DOHH2 (cell line): ENCODE data around the gene SLC4A11.

Experiments
- H3F3A ChIP-seq: fragments of 200-600 bp; sonication (generic), shearing (Covaris generic); 2 replicates; pipeline ENCODE4 v1.6.0; 2016; ENCODE audit warnings: antibody characterized with exemption, mild to moderate bottlenecking; ENCODE audit not compliant: control insufficient read depth, insufficient read depth
- H3K27ac ChIP-seq: fragments of 200-600 bp; sonication (generic); 2 replicates; pipeline ENCODE4 v1.5.1; 2014; ENCODE audit warnings: low read depth, mild to moderate bottlenecking, low read length, moderate library complexity
- H3K27me3 ChIP-seq: fragments of 200-600 bp; sonication (generic); 2 replicates; pipeline ENCODE4 v1.6.1; 2014; ENCODE audit warnings: mild to moderate bottlenecking, low read length, mixed read lengths; ENCODE audit not compliant: control insufficient read depth
- H3K36me3 ChIP-seq: fragments of 200-600 bp; sonication (generic); 2 replicates; pipeline ENCODE4 v1.6.1; 2014; ENCODE audit warnings: mild to moderate bottlenecking, low read length, moderate library complexity, mixed read lengths; ENCODE audit not compliant: control insufficient read depth
- H3K4me1 ChIP-seq: fragments of 200-600 bp; sonication (generic); 2 replicates; pipeline ENCODE4 v1.6.1; 2014; ENCODE audit warnings: mild to moderate bottlenecking, low read length, mixed read lengths; ENCODE audit not compliant: control insufficient read depth
- H3K4me2 ChIP-seq: fragments of 200-600 bp; sonication (generic); 2 replicates; pipeline ENCODE4 v1.6.0; 2014; ENCODE audit warnings: mild to moderate bottlenecking, low read length, moderate library complexity
- H3K4me3 ChIP-seq: fragments of 200-600 bp; sonication (generic); 2 replicates; pipeline ENCODE4 v1.5.1; 2014; ENCODE audit warnings: mild to moderate bottlenecking, low read length, mixed read lengths
- H3K79me2 ChIP-seq: fragments of 200-600 bp; sonication (generic); 2 replicates; pipeline ENCODE4 v1.6.1; 2014; ENCODE audit warnings: mild to moderate bottlenecking, low read length, mixed read lengths; ENCODE audit not compliant: control insufficient read depth
- H3K9me2 ChIP-seq: fragments of 200-600 bp; sonication (generic); replicated peaks from 2 replicates; pipeline ENCODE4 v1.6.1; 2014; ENCODE audit warnings: mild to moderate bottlenecking, low read length, mixed read lengths; ENCODE audit not compliant: control insufficient read depth
- H3K9me3 ChIP-seq: fragments of 200-600 bp; sonication (generic); 2 replicates; pipeline ENCODE4 v1.6.1; 2014; ENCODE audit warnings: antibody characterized with exemption, low read length, mixed read lengths; ENCODE audit not compliant: control insufficient read depth, insufficient read depth
- H4K20me1 ChIP-seq: fragments of 200-600 bp; sonication (generic); 2 replicates; pipeline ENCODE4 v1.6.0; 2014; ENCODE audit warnings: low read depth, mild to moderate bottlenecking, antibody characterized with exemption, low read length, moderate library complexity; ENCODE audit not compliant: control insufficient read depth, insufficient read depth
- EZH2phosphoT487 ChIP-seq: fragments of 200-600 bp; sonication (generic); IDR thresholded peaks from 2 replicates; pipeline ENCODE4 v1.6.1; 2017; ENCODE audit warnings: borderline replicate concordance, mild to moderate bottlenecking, antibody characterized with exemption, low read length, moderate library complexity, mixed read lengths
- TF ChIP-seq, protein P1 (sequence below): fragments of 200-600 bp; sonication (generic); IDR thresholded peaks from one replicate; pipeline ENCODE4 v1.5.1; 2014; ENCODE audit warnings: antibody characterized with exemption, mild to moderate bottlenecking, low read depth, low read length; ENCODE audit not compliant: poor library complexity, severe bottlenecking

The SLC4A11 gene

DNA sequence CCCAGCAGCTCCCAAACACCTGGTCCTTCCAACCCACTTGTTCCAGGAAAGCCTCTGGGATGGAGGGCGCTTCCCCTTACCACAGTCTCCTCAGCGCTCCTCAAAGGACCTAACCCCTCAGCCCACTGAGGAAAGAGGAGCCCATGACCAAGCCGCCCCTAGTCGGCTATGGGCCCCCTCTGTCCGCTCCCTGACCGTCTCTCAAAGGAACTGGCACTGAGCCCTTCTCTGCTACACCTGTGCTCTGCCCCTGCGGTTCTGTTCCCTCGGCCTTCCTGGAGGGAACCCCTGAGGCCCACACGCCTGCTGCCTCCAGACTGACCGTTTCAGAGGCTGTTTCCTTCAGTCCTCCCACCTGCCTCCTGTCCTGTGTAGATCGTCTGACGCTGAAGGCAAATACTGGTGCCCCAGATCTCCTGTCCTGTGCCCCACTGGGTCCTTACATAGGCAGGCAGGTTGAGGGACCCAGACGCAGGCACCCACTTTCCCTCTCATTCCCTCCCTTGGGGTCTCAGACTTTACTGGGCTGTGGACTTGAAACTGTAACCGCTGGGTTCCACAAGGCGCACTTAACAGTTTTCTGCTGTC is 1.9 kb upstream of the SLC4A11 start:
- H3K4me1 ChIP-seq: peaks cover 7% of the 10 kb centered on the region; the same call in 1 of the 2 replicates

DNA sequence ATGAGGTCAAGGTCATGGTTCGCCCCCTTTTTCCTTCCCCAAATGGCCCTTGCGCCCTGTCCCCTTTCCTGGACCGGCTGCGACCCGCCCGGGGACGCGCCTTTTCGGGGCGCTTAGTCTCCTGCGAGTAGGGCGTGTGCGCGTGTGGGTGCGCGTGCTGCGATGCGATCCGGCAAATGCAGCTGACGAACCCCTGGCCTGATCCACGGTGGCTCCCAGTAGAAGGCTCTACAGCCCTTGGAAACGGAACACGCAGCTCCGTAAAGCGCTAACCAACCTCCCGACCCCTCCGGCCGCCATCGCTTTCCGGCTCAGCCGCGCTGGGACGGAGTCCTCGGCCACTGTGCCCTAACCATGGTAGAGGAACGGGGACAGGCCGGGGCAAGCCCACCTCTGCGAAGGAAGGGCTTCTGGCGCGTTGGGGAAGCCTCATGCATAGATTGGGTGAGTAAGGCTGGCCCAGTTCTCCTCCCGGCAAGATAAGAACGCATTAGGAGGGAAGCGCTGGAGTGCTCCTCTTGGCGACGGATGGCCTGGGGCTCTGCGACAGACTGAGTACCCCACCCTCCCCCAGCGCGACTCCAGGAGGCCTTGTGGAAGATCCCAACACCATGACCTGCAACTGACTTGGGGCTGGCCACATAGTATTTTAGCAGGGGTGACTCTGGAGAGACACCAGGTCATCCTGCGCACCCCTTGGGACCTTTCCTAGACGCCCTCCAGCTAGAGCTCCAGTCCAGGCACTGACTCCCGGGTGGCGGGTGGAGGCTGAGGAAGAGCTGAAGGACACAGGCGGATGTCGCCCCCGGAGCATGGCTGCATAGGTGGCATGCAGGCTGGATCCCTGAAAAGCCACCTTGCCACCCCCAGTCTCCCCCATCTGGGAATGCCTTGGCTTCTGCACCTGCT is 1.1 kb upstream of the SLC4A11 start:
- Histone ChIP-seq H4K20me1 (no peaks in the 10 kb centered on the region), H3K27me3 (peaks cover 46% of the 10 kb centered on the region), H3K79me2 (no peaks in the 10 kb centered on the region), H3K4me2 (peak overlapping the region; percentile 74), H3K9me3 (no peaks in the 10 kb centered on the region), H3K4me3 (no peak overlapping the region; the same call in 1 of the 2 replicates), H3K36me3 (no peaks in the 10 kb centered on the region), H3K27ac (no peak overlapping the region), H3F3A (no peaks in the 10 kb centered on the region), H3K9me2 (no peaks in the 10 kb centered on the region), H3K4me1 (peaks cover 7% of the 10 kb centered on the region; the same call in 1 of the 2 replicates)
- TF ChIP-seq EZH2phosphoT487: no peak
- TF ChIP-seq, protein P1, sequence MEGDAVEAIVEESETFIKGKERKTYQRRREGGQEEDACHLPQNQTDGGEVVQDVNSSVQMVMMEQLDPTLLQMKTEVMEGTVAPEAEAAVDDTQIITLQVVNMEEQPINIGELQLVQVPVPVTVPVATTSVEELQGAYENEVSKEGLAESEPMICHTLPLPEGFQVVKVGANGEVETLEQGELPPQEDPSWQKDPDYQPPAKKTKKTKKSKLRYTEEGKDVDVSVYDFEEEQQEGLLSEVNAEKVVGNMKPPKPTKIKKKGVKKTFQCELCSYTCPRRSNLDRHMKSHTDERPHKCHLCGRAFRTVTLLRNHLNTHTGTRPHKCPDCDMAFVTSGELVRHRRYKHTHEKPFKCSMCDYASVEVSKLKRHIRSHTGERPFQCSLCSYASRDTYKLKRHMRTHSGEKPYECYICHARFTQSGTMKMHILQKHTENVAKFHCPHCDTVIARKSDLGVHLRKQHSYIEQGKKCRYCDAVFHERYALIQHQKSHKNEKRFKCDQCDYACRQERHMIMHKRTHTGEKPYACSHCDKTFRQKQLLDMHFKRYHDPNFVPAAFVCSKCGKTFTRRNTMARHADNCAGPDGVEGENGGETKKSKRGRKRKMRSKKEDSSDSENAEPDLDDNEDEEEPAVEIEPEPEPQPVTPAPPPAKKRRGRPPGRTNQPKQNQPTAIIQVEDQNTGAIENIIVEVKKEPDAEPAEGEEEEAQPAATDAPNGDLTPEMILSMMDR: no peak

More for the DNA sequence above, 1.9 kb upstream of the SLC4A11 start:
- Histone ChIP-seq H3K9me2 (no peaks in the 10 kb centered on the region), H3K79me2 (no peaks in the 10 kb centered on the region), H4K20me1 (no peaks in the 10 kb centered on the region), H3K4me2 (no peak overlapping the region), H3F3A (no peaks in the 10 kb centered on the region), H3K27me3 (peaks cover 41% of the 10 kb centered on the region), H3K27ac (no peak overlapping the region), H3K4me3 (no peak overlapping the region), H3K9me3 (no peaks in the 10 kb centered on the region), H3K36me3 (no peaks in the 10 kb centered on the region)
- TF ChIP-seq EZH2phosphoT487: no peak
- TF ChIP-seq, protein P1: no peak

DNA sequence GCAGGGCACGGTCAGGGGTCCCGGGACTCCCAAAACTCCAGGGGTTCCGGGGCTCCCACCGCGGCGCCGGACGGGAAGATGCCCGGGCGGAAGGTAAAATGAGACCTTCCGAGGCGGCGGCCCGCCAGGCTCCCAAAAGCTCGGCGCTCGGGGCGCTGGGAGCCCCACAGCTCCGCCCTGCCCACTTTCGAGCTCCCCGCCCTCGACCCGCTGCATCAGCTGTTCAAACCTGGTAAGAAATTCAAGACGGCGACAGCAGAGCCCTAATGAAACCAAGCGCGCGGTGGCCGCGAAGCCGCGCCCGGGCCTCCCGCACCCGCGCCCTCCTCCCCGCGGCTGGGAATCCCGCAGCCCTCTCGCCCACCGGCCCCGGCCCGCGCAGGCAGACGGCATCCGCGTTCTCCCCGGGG is 369 bp downstream of the SLC4A11 start:
- Histone ChIP-seq H3K36me3 (no peaks in the 10 kb centered on the region), H3K4me1 (peaks cover 7% of the 10 kb centered on the region; the same call in 1 of the 2 replicates), H3K27me3 (peaks cover 46% of the 10 kb centered on the region), H3K27ac (no peak overlapping the region), H3K4me2 (peak overlapping the region; percentile 74), H3K9me3 (no peaks in the 10 kb centered on the region), H3F3A (no peaks in the 10 kb centered on the region), H3K4me3 (peak overlapping the region; percentile 64), H3K9me2 (no peaks in the 10 kb centered on the region), H4K20me1 (no peaks in the 10 kb centered on the region), H3K79me2 (no peaks in the 10 kb centered on the region)
- TF ChIP-seq, protein P1: no peak
- no peak for TF ChIP-seq EZH2phosphoT487
